SK-N-MC (cell line): ENCODE data around the gene CCDC88C.

Experiments used
- EZH2 ChIP-seq: fragments of 200-600 bp; sonication (generic); IDR thresholded peaks from one replicate; pipeline ENCODE4 v1.6.1; 2017; ENCODE audit warnings: antibody characterized with exemption
- POLR2AphosphoS5 ChIP-seq: IDR thresholded peaks from 2 replicates; pipeline ENCODE4 v1.6.1; 2012; ENCODE audit warnings: mild to moderate bottlenecking, low read depth, low read length, borderline replicate concordance

GRCh38 chr14:91348845-91349465, 68.7 kb downstream of the CCDC88C start:
- TF ChIP-seq POLR2AphosphoS5 = no peak
- TF ChIP-seq EZH2 = no peak
